Mucosa of rectum (tissue), 2 donors: ENCODE data around the gene PCDH9.
A peak's percentile ranks its signal among the peaks of the same experiment; 100 is the strongest.

Source experiments
- H3K27ac ChIP-seq, 2 donors: one replicate each; pipeline ENCODE4 v1.7.0; 2013; ENCODE audit warnings: inconsistent platforms in 2 of 2, low read depth in 2 of 2, low read length in 2 of 2
- H3K27me3 ChIP-seq, 2 donors: one replicate each; pipeline ENCODE4 v1.7.0; 2013; ENCODE audit warnings: low read length in 2 of 2; ENCODE audit not compliant: control insufficient read depth in 2 of 2, insufficient read depth in 2 of 2
- H3K36me3 ChIP-seq, 2 donors: one replicate each; pipeline ENCODE4 v1.7.0; 2013; ENCODE audit warnings: low read length in 2 of 2; ENCODE audit not compliant: control insufficient read depth in 2 of 2, insufficient read depth in 2 of 2
- H3K4me1 ChIP-seq, 2 donors: one replicate each; pipeline ENCODE4 v1.7.0; 2013; ENCODE audit warnings: low read length in 2 of 2, mild to moderate bottlenecking in 1 of 2; ENCODE audit not compliant: control insufficient read depth in 2 of 2, insufficient read depth in 2 of 2
- H3K4me3 ChIP-seq, 2 donors: one replicate each; pipeline ENCODE4 v1.7.0; 2013; ENCODE audit warnings: low read length in 2 of 2
- H3K9ac ChIP-seq, 2 donors: one replicate each; pipeline ENCODE4 v1.7.0; 2013; ENCODE audit warnings: low read length in 2 of 2, low read depth in 1 of 2, mild to moderate bottlenecking in 1 of 2
- H3K9me3 ChIP-seq, 2 donors: one replicate each; pipeline ENCODE4 v1.7.0; 2013; ENCODE audit warnings: low read length in 2 of 2; ENCODE audit not compliant: control insufficient read depth in 2 of 2
- donor health status: healthy.
- donor health status: Normal muscosa, but diverticular disease.

The PCDH9 gene

DNA sequence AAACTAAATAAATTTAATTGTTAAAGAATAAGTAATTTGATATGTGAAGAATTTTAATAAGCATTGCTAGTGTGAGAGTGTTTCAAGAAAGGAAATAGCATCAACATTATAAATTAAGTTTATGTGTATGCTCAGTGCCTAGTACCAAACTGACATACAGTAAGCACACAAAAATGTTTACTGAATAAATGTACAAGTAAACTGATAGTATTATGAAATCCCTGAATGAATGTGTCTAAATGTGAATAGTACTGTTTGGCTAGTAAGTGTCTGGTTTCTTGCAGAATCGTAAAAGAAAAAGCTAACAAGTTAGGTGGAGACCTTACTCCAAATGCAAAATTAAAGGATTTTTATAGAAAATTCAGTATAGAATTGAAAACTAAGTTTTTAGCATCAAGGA lies 233.6 kb downstream of the PCDH9 start:
- H3K9ac ChIP-seq, result no peak overlapping the region
- no peaks in the 10 kb centered on the region for H3K27me3 ChIP-seq
- no peak overlapping the region for H3K4me3 ChIP-seq
- no peaks in the 10 kb centered on the region for H3K9me3 ChIP-seq
- no peaks in the 10 kb centered on the region for H3K36me3 ChIP-seq
- no peaks in the 10 kb centered on the region for H3K4me1 ChIP-seq
- no peak overlapping the region for H3K27ac ChIP-seq

DNA sequence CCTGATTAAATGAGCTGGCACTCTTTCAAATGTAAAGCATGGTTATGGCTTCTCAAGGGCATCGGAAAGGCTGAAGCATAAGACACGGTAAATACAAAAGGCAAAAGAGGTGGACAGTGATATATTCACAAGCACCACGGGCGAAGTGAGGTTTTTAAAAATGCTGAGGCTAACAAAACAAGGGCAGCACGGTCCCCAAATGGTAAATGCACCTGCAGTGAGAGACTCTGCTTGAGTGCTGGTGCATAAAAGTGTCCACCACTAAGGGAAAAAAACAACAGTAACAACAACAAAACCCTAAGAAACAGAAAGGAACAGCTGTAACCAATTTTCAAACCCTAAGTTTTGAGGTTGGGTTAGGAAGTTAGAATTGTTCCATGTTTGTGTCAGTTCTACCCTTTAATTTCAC lies 234.9 kb downstream of the PCDH9 start:
- no peaks in the 10 kb centered on the region for H3K9me3 ChIP-seq
- H3K4me3 ChIP-seq, result no peak overlapping the region
- H3K36me3 ChIP-seq, result no peaks in the 10 kb centered on the region
- no peaks in the 10 kb centered on the region for H3K4me1 ChIP-seq
- no peaks in the 10 kb centered on the region for H3K27me3 ChIP-seq
- no peak overlapping the region for H3K27ac ChIP-seq
- H3K9ac ChIP-seq, result no peak overlapping the region

- H3K27ac ChIP-seq, result no peak overlapping the region
- H3K36me3 ChIP-seq, result no peaks in the 10 kb centered on the region
- no peaks in the 10 kb centered on the region for H3K4me1 ChIP-seq
- H3K9me3 ChIP-seq, result no peaks in the 10 kb centered on the region
- no peaks in the 10 kb centered on the region for H3K27me3 ChIP-seq
- no peak overlapping the region for H3K4me3 ChIP-seq
- H3K9ac ChIP-seq, result no peak overlapping the region
Measured at GRCh38 chr13:66994517-66995202, 235.5 kb downstream of the PCDH9 start.

DNA sequence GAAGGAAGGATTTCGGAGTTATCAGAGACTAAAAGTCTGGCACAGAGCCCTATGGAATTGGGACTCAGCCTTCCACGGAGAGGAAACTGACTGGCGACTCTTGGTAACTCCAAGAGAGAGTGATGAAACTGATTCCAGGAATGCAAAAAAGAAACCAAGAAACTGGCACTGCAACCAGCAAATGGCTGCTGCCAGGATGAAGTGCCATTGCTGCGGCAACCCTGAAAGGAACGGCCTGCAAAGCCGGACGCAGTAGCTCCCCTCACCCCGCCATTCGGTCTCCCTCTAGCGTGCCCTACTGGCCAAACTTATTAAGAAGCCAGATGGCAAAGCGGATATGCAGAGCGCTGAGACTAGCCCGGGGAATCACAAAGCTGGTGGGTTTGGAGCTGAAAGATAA lies 236.0 kb downstream of the PCDH9 start:
- Histone ChIP-seq H3K9ac (no peak overlapping the region), H3K27ac (no peak overlapping the region), H3K27me3 (no peaks in the 10 kb centered on the region), H3K4me1 (no peaks in the 10 kb centered on the region), H3K9me3 (no peaks in the 10 kb centered on the region), H3K36me3 (no peaks in the 10 kb centered on the region), H3K4me3 (peak overlapping the region in 1 of 2 donors; percentile 46)

DNA sequence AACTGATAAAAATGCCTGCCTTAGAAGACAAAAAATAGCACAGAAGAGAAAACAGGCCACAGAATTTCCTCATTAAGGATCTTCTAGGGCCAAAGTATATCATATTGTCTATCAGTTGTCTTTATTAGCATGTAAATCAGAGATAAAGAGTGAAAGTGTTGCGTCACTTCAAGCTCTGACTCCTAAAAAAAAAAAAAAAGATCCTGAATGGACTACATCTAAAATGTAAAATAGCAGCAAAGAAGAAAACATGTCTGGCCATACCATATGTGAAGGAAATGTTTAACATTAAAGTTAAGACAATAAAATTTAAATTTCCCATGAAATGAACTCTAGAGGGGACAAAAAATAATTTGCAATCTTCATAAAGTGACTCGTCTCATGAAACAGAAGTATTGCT lies 237.4 kb downstream of the PCDH9 start:
- Histone ChIP-seq H3K4me3 (no peak overlapping the region), H3K36me3 (no peaks in the 10 kb centered on the region)

GRCh38 chr13:66992183-66992582 lies 238.0 kb downstream of the PCDH9 start:
- H3K27ac ChIP-seq, result no peak overlapping the region
- no peak overlapping the region for H3K4me3 ChIP-seq
- no peaks in the 10 kb centered on the region for H3K9me3 ChIP-seq
- no peaks in the 10 kb centered on the region for H3K27me3 ChIP-seq
- no peaks in the 10 kb centered on the region for H3K4me1 ChIP-seq
- no peak overlapping the region for H3K9ac ChIP-seq
- H3K36me3 ChIP-seq, result no peaks in the 10 kb centered on the region

More for the DNA sequence above, 237.4 kb downstream of the PCDH9 start:
- no peaks in the 10 kb centered on the region for H3K9me3 ChIP-seq
- no peak overlapping the region for H3K27ac ChIP-seq
- H3K27me3 ChIP-seq, result no peaks in the 10 kb centered on the region
- no peak overlapping the region for H3K9ac ChIP-seq
- no peaks in the 10 kb centered on the region for H3K4me1 ChIP-seq

DNA sequence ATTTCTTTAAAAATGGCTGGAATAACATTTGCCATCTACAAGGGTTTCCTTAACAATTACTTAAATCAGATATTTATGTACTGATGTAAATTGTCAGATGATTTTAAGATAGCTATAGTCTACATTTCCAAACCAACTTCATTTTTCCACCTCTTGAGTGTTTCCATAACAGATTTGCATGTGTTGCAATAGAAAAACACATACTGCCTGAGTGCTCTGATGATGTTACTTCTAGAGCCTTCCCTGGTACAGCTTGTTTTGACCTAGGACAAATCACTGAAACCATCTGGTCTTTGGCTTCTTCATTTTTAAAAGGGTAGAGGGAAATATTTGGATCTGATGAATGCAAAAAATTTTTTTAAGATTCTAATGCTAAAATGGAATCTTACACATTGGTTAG lies 245.9 kb downstream of the PCDH9 start:
- no peak overlapping the region for H3K9ac ChIP-seq
- no peaks in the 10 kb centered on the region for H3K27me3 ChIP-seq
- no peaks in the 10 kb centered on the region for H3K36me3 ChIP-seq
- H3K4me3 ChIP-seq, result no peak overlapping the region
- H3K4me1 ChIP-seq, result no peaks in the 10 kb centered on the region
- no peak overlapping the region for H3K27ac ChIP-seq
- H3K9me3 ChIP-seq, result no peaks in the 10 kb centered on the region

GRCh38 chr13:66981912-66982311 lies 248.2 kb downstream of the PCDH9 start:
- Histone ChIP-seq H3K36me3 (no peaks in the 10 kb centered on the region), H3K9me3 (no peaks in the 10 kb centered on the region), H3K4me3 (no peak overlapping the region), H3K9ac (no peak overlapping the region), H3K27me3 (no peaks in the 10 kb centered on the region), H3K27ac (no peak overlapping the region), H3K4me1 (no peaks in the 10 kb centered on the region)

GRCh38 chr13:66977161-66977560 lies 253.0 kb downstream of the PCDH9 start:
- Histone ChIP-seq H3K4me1 (no peaks in the 10 kb centered on the region), H3K9ac (no peak overlapping the region), H3K9me3 (no peaks in the 10 kb centered on the region), H3K36me3 (no peaks in the 10 kb centered on the region), H3K27me3 (no peaks in the 10 kb centered on the region), H3K27ac (no peak overlapping the region), H3K4me3 (no peak overlapping the region)

GRCh38 chr13:66974889-66975288 lies 255.2 kb downstream of the PCDH9 start:
- H3K27ac ChIP-seq, result no peak overlapping the region
- no peak overlapping the region for H3K4me3 ChIP-seq
- no peaks in the 10 kb centered on the region for H3K36me3 ChIP-seq
- no peaks in the 10 kb centered on the region for H3K27me3 ChIP-seq
- no peak overlapping the region for H3K9ac ChIP-seq
- no peaks in the 10 kb centered on the region for H3K4me1 ChIP-seq
- H3K9me3 ChIP-seq, result no peaks in the 10 kb centered on the region

GRCh38 chr13:66974174-66974573 lies 256.0 kb downstream of the PCDH9 start:
- no peak overlapping the region for H3K4me3 ChIP-seq

More at GRCh38 chr13:66974174-66974573, 256.0 kb downstream of the PCDH9 start:
- no peaks in the 10 kb centered on the region for H3K9me3 ChIP-seq
- no peaks in the 10 kb centered on the region for H3K4me1 ChIP-seq
- no peak overlapping the region for H3K27ac ChIP-seq
- no peak overlapping the region for H3K9ac ChIP-seq
- H3K36me3 ChIP-seq, result no peaks in the 10 kb centered on the region
- no peaks in the 10 kb centered on the region for H3K27me3 ChIP-seq
